GM18951 (cell line): ENCODE measurements around the gene GRIK3.
"Not testable (repeated sequence)": the region's sequence is repeated elsewhere in the genome, so short reads cannot be mapped to it uniquely, and the experiment has no call there.

Experiments used
- POLR2A ChIP-seq: IDR thresholded peaks from 4 replicates; pipeline ENCODE4 v1.6.1; 2011; ENCODE audit warnings: mild to moderate bottlenecking; ENCODE audit not compliant: insufficient read length, insufficient read depth; ENCODE audit errors: extremely low read depth
- in situ Hi-C: fragments of 300-500 bp; cut with MboI; formaldehyde crosslinking; loops from one replicate; pipeline ENCODE4 v1.12.0; 2022; ENCODE audit warnings: low sequenced_read_pairs, mixed read lengths, inconsistent platforms; ENCODE audit not compliant: unreplicated experiment

Gene GRIK3

GRCh38 chr1:36909946-36910725 lies 124.2 kb downstream of the GRIK3 start:
- TF ChIP-seq POLR2A, result no peak
- in situ Hi-C loops, result no loop called here

DNA sequence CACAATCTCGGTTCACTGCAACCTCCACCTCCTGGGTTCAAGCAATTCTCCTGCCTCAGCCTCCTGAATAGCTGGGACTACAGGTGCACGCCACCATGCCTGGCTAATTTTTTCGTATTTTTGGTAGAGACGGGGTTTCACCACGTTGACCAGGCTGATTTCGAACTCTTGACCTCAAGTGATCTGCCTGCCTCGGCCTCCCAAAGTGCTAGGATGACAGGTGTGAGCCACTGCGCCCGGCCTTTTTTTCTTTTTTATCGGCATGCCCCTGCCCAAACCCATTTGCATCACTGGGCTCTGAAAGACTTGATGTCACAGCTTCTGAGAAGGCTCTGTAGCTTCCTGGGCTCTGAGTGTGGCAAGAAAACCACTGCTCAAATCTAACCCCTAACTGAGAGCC lies 125.0 kb downstream of the GRIK3 start:
- in situ Hi-C loops, result not testable (repeated sequence)

DNA sequence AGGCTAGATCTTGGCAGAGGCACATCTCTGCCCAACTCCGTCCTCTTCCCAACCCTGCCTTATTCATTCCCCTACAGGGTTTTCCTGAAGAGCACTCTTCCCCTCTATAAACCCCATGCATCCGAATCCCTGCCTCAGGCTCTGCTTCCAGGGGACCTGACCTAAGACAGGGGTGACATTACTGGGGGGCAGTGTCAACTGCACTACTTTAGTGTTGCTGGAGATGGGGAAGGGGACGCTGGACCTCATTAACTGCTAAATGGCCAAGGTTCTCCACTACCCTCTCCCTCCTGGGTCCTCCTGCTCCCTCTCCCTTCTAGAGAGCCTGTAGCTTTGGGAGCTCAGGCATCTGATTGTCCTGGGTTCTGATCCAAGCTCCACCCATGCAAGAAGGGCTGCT lies 126.2 kb downstream of the GRIK3 start:
- no peak for TF ChIP-seq POLR2A
- in situ Hi-C loops, result no loop called here

GRCh38 chr1:36906555-36906954 lies 127.8 kb downstream of the GRIK3 start:
- TF ChIP-seq POLR2A, result no peak
- in situ Hi-C loops, result no loop called here

DNA sequence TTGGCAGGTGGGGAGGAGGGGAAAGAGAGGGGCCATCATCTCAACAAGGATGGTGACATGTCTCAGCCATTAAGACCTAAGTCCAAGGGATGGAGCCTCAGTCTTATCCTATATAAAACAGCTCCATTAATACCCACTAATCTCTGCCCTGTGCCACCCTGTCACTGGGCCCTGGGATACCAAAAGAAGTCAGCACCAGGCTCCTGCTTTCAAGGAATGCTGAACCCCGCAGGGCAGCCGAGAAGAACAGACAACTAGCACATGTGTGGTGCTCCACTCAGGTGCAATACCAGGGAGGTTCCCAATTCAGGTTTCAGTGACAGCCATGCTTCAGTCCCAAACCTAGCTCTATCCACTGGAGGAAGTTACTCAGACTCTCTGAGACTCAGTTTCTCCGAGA lies 128.4 kb downstream of the GRIK3 start:
- in situ Hi-C loops, result no loop called here
- TF ChIP-seq POLR2A, result no peak

- in situ Hi-C loops, result no loop called here
- TF ChIP-seq POLR2A, result no peak
Observed at GRCh38 chr1:36900128-36900527, 134.2 kb downstream of the GRIK3 start.

- in situ Hi-C loops, result not testable (repeated sequence)
Observed at GRCh38 chr1:36897813-36898212, 136.5 kb downstream of the GRIK3 start.

DNA sequence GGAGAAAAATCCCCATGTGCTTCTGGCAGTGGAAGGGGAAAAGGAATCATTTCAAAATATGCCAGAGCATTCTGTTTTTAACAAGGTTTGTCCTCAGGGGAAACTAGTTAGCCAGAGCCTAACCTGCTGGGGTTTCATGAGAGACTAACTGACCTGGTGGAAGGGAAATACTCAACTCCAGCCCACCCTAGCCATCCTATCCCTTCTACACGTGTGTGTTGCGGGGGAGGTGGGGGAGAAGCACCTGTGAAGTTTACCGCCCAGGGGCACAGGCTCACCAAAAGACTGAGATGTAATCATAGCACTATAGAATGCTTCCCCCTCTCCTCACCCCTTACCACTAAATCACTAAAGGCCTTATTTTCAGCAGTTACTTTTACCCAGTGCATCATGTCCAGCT lies 139.5 kb downstream of the GRIK3 start:
- TF ChIP-seq POLR2A, result no peak
- in situ Hi-C loops, result no loop called here

DNA sequence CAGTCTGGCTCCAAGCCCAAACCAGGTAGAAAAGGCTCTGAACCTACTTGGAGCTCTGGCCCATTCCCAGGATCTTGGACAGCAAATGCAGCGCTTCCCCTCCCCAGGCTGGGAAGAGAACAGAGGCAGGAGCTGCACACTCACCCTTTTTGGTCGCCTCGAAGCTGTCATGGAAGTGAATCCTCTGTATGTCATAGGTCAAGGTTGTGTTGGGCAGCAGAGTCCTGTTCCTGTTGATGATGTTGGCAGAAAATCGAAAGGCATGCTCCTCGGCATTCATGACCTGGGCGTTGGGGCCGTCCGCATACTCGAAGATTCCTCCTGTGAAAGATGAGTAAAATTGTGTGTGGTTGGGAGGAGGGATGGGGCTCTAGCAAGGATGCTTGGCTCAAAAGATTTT lies 143.5 kb downstream of the GRIK3 start:
- TF ChIP-seq POLR2A, result no peak
- in situ Hi-C loops, result no loop called here

GRCh38 chr1:36889478-36890226 lies 144.7 kb downstream of the GRIK3 start:
- in situ Hi-C loops, result no loop called here
- TF ChIP-seq POLR2A, result no peak

GRCh38 chr1:36888811-36889477 lies 145.4 kb downstream of the GRIK3 start:
- in situ Hi-C loops, result no loop called here
- no peak for TF ChIP-seq POLR2A

DNA sequence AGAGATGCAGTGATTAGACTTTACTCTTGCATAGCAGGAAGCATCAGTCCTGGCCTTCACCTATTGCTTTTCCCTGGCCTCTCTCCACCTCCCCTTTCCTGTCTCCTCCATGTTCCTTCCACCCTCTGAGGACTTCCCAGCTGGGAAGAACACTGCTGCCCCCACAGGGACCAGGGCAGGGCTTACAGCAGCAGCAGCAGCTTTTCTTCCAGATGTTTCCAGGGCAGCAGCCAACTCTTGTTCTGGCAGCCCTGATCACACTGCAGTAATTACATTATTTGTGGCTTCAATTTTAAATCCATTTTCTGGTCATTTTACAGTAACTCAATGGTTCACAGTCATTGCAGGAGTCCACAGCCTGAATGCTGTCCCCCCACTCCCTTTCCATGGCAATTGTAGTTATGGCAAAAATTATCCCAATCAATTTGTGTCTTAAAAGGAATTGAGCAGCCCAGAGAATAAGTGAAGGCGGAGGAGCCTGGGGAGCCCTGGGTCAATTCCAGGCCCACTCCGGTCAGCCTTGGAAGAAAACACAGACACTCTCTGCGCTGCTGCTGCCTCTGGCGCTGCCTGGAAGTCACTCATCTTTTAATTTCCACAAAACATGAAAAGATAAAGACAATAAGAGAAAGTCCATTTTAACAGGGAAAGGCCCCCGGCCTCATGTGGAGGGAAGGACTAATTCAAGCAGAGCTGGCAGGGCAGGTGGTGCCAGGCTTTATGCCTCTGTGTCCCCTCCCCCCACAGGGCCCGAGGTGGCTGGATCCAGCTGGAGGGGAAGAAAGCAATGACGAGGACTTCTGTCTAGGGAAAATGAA lies 148.6 kb downstream of the GRIK3 start:
- in situ Hi-C loops, result no loop called here
- TF ChIP-seq POLR2A, result no peak

DNA sequence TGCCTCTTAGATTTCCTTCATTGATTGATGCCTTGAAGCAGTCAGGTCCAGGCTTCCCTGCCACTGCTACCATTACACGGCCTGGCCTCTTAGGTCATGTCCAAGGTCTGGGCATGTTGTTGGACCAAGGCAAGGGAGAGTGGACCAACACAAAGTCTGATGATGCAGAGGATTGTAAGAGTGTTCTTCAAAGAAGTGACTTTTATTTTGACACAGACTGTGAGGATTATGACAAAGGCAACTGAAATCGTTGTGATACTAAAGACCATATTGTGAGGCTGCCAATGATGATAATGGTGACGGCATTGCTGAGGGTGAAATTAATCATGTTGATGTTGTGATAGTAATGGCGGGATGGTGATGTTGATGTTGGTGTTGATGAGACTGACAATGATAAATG lies 149.5 kb downstream of the GRIK3 start:
- in situ Hi-C loops, result no loop called here

More for the DNA sequence above, 149.5 kb downstream of the GRIK3 start:
- TF ChIP-seq POLR2A, result no peak
